Measurements from ENCODE around the gene ARHGAP28. TPM values are rescaled to one million over a fixed set of nuclear protein-coding genes. Genes with fewer than 3 reads are reported as not detected.

Gene ARHGAP28
- total RNA-seq, 1 donor from 2014 or later: 350 TPM

DNA sequence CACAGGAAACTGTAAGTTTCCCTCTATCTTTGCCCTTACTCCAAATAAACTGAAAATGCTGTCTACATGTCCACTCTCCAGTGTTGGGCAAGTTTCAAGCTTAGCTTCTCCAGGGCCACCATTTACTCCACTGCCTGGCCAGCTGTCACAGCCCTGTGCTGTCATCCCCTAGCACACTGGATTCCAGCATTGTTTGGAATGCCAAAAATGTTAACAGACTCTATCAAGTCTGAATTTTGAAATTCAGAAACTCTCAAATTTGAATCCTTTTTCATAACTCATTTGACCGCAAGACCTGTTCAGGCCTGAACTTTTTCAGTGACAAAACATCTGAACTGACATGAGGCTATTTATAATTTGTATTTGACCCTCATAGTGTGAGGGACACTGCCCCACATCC is 5.2 kb upstream of the ARHGAP28 start:
- peaks cover 21% of the 10 kb centered on the region for H3K4me1 Mint-ChIP-seq (ENCODE audit: unreplicated experiment)
- no peaks in the 10 kb centered on the region for H3K36me3 Mint-ChIP-seq (ENCODE audit: low read depth, unreplicated experiment)
- TF ChIP-seq, protein P1, sequence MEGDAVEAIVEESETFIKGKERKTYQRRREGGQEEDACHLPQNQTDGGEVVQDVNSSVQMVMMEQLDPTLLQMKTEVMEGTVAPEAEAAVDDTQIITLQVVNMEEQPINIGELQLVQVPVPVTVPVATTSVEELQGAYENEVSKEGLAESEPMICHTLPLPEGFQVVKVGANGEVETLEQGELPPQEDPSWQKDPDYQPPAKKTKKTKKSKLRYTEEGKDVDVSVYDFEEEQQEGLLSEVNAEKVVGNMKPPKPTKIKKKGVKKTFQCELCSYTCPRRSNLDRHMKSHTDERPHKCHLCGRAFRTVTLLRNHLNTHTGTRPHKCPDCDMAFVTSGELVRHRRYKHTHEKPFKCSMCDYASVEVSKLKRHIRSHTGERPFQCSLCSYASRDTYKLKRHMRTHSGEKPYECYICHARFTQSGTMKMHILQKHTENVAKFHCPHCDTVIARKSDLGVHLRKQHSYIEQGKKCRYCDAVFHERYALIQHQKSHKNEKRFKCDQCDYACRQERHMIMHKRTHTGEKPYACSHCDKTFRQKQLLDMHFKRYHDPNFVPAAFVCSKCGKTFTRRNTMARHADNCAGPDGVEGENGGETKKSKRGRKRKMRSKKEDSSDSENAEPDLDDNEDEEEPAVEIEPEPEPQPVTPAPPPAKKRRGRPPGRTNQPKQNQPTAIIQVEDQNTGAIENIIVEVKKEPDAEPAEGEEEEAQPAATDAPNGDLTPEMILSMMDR (IDR thresholded peaks at IDR 0.05; ENCODE audit: unreplicated experiment): no peak
- no peaks in the 10 kb centered on the region for H3K9me3 Mint-ChIP-seq (ENCODE audit: unreplicated experiment)
- peaks cover 14% of the 10 kb centered on the region for H3K27me3 Mint-ChIP-seq (ENCODE audit: unreplicated experiment)
- H3K4me3 Mint-ChIP-seq (ENCODE audit: unreplicated experiment): no peak overlapping the region
- no peak overlapping the region for H3K27ac Mint-ChIP-seq (ENCODE audit: unreplicated experiment)
- no peak for DNase-seq (ENCODE audit: low spot score)

DNA sequence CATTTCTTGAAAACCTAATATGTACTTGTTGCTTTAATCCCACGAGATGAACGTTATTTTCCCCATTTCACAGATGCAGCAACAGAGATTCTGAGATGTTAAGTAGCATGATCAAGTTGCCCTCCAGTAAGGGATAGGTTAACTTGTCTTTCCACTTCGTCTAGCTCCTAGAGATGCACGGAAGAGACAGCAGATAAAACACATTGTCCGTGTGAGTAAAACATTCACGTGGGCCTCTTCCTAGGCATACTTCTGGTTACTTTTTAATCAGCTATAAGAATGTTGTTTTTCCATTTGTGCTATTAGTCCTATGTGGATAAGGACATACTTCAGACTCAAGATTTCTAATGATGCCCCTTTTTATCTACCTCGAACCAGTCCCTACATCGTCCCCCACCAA is 1.2 kb upstream of the ARHGAP28 start:
- DNase-seq (ENCODE audit: low spot score): no peak
- no peaks in the 10 kb centered on the region for H3K36me3 Mint-ChIP-seq (ENCODE audit: low read depth, unreplicated experiment)
- peaks cover 17% of the 10 kb centered on the region for H3K27me3 Mint-ChIP-seq (ENCODE audit: unreplicated experiment)
- peak overlapping the region; percentile 98 for H3K27ac Mint-ChIP-seq (ENCODE audit: unreplicated experiment)
- H3K4me3 Mint-ChIP-seq (ENCODE audit: unreplicated experiment): peak overlapping the region; percentile 99
- TF ChIP-seq, protein P1 (IDR thresholded peaks at IDR 0.05; ENCODE audit: unreplicated experiment): no peak
- no peaks in the 10 kb centered on the region for H3K9me3 Mint-ChIP-seq (ENCODE audit: unreplicated experiment)
- H3K4me1 Mint-ChIP-seq (ENCODE audit: unreplicated experiment): peaks cover 47% of the 10 kb centered on the region

DNA sequence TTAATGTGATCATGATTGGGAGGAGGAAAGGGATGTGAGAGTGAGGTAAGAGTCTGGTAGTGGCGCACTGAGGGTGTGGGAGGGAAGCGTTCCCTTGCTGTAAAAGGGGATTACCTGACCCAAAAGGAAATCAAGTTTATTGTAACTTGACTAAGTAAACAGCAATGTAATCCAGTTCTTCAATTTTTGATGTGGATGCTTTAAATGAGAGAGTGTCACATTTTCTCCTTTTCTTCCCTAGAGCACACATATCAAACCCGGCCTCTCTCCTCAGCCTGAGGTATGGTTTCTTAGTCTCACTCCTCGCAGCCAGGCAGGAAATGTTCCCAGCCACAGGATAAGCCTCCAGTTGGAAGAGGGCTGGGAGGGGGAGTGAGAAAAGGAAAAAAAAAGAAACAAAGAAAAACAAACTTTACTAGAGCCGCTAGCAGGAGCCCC is 688 bp upstream of the ARHGAP28 start:
- H3K27ac Mint-ChIP-seq (ENCODE audit: unreplicated experiment): peak overlapping the region; percentile 98
- TF ChIP-seq, protein P1 (IDR thresholded peaks at IDR 0.05; ENCODE audit: unreplicated experiment): no peak
- DNase-seq (ENCODE audit: low spot score): no peak

DNA sequence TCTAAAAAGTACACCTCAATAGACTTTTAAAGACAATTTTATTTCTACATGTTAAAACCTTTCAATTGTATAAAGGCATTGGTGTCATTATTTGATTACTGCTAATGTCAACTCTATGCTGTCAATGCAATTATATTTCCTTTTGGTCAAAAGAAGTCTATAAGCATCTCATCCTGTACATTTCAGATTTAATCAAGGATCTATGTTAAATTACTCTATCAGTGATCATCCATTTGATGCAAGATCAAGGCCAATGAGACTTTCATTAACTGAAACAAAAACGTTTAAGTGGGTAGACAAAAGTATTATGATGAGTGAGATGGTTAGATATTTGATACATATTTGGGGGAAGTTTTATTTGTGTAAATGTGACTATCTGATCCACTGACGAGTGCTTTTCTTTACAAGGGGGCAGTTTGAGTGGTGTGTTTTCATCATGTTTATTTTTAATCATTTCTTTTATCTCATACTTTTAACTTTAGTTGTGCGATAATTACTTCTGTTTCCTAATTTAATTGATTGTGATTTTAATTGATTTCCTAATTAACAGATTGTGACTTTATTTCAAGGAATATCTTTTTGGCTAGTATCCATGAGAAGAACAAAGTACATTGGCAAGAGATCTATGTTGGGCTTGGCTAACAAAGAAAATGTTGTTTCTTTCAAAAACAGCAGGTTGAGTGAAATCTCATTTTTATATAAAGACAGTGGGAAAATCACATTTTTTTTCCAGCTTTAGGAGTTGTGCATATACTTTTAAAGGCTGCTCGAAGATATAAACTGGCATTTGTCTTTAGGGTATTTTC is 1.1 kb downstream of the ARHGAP28 start:
- no peak for DNase-seq (ENCODE audit: low spot score)
- Mint-ChIP-seq H3K36me3 (ENCODE audit: low read depth, unreplicated experiment) (no peaks in the 10 kb centered on the region), H3K4me3 (ENCODE audit: unreplicated experiment) (peak overlapping the region; percentile 66), H3K27ac (ENCODE audit: unreplicated experiment) (peak overlapping the region; percentile 71), H3K27me3 (ENCODE audit: unreplicated experiment) (peaks cover 17% of the 10 kb centered on the region), H3K9me3 (ENCODE audit: unreplicated experiment) (no peaks in the 10 kb centered on the region), H3K4me1 (ENCODE audit: unreplicated experiment) (peaks cover 68% of the 10 kb centered on the region)
- TF ChIP-seq, protein P1 (IDR thresholded peaks at IDR 0.05; ENCODE audit: unreplicated experiment): no peak

More for the DNA sequence above, 688 bp upstream of the ARHGAP28 start:
- no peaks in the 10 kb centered on the region for H3K36me3 Mint-ChIP-seq (ENCODE audit: low read depth, unreplicated experiment)
- H3K4me1 Mint-ChIP-seq (ENCODE audit: unreplicated experiment): peaks cover 52% of the 10 kb centered on the region
- H3K27me3 Mint-ChIP-seq (ENCODE audit: unreplicated experiment): peaks cover 17% of the 10 kb centered on the region
- peak overlapping the region; percentile 99 for H3K4me3 Mint-ChIP-seq (ENCODE audit: unreplicated experiment)
- no peaks in the 10 kb centered on the region for H3K9me3 Mint-ChIP-seq (ENCODE audit: unreplicated experiment)

DNA sequence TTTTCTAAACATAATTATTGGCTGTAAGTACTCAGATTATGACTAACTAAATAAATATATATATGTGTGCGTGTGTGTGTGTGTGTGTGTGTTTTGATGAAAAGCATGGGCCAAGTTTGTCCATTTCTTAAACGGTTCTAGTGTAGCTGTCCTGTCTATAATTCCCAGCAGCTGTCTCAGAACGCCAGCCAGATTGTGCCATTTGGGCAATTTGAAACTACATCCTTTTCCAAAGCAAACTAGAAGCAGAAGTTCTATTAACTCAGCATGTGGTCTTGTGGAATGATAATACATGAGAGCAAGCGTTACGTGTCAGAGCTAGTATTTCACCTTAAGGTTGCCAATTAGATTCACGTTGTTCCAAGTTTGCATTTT is 1.7 kb downstream of the ARHGAP28 start:
- H3K27me3 Mint-ChIP-seq (ENCODE audit: unreplicated experiment): peaks cover 17% of the 10 kb centered on the region
- H3K27ac Mint-ChIP-seq (ENCODE audit: unreplicated experiment): no peak overlapping the region
- peak overlapping the region; percentile 66 for H3K4me3 Mint-ChIP-seq (ENCODE audit: unreplicated experiment)
- H3K9me3 Mint-ChIP-seq (ENCODE audit: unreplicated experiment): no peaks in the 10 kb centered on the region
- TF ChIP-seq, protein P1 (IDR thresholded peaks at IDR 0.05; ENCODE audit: unreplicated experiment): no peak
- no peak for DNase-seq (ENCODE audit: low spot score)
- H3K4me1 Mint-ChIP-seq (ENCODE audit: unreplicated experiment): peaks cover 73% of the 10 kb centered on the region
- H3K36me3 Mint-ChIP-seq (ENCODE audit: low read depth, unreplicated experiment): no peaks in the 10 kb centered on the region

Measured in endothelial cell (in vitro differentiated cells).